AG09319 (cell line): ENCODE data around the gene MAML3.

Experiments
- DNase-seq: peaks from one replicate; pipeline ENCODE4 v3.0.0-alpha.2; 2010; ENCODE audit warnings: low read depth; ENCODE audit errors: extremely low read depth
- CTCF ChIP-seq: IDR thresholded peaks from 2 replicates; pipeline ENCODE4 v1.5.1; 2011; ENCODE audit warnings: low read depth, mild to moderate bottlenecking, inconsistent platforms, low read length, moderate library complexity

Gene MAML3

GRCh38 chr4:140109737-140110136, 44.2 kb downstream of the MAML3 start:
- no peak for DNase-seq
- no peak for TF ChIP-seq CTCF

DNA sequence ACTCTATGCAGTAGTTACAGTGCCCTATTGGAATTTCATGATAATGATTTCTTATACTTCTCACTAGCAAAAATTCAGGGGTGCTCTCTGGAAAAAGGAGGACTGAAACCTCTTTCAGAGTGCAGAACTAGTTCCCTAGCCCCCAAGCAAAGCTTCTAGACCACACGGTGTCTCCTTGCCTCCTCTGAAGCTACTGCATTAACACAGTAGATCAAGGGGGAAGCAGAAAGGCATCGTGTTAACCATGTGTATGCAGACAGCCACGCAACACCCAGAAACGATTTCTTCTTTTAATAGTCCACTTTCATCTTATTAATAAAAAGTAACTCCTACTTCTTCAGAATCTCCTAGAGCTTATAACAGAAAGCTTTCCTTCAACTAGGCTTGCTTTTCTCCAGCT, 44.7 kb downstream of the MAML3 start:
- TF ChIP-seq CTCF, result no peak
- no peak for DNase-seq

GRCh38 chr4:140108713-140109230, 45.2 kb downstream of the MAML3 start:
- TF ChIP-seq CTCF, result no peak
- no peak for DNase-seq

DNA sequence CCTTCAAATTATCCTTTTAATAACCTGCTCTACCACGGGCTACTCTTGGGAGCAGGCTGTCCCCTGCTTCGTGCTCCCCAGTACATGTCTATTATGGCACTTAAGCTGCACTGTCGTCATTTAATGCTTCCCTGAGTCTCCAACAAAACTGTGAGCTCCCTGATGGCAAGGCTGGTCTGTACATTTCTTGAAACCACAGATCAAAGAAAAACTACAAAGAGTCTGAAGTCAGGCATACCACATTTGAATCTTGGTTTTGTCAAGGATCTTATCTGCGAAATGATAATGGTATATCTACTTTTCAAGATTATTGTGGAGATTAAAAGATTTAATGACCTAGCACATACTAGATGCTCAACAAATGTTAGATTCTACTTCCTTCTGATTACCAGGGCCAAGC, 45.7 kb downstream of the MAML3 start:
- TF ChIP-seq CTCF, result no peak
- DNase-seq, result no peak

DNA sequence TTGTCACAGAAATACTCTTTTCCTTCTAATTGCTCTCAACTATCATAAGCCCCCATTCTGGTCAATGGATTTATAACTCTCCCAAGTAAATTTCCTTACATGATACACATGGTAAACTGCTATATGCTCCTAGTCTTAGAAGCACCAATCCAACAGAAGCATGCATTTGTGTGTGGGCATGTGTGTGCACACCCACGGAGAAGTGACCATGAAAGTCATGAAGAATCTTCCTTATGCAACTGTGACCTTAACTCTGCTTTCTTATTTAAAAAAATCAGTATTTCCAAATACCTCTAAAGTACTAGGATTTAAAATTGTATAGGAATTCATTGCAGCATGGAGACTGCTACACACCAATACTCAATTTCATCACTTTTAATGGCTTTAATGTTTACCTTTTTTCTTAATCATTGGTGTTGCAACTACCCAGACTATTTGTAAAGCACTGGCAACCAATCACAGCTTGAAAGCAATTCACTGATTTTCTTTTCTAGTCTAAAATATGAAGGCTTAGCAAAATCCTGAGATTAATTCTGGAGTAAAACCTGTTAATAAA, 47.6 kb downstream of the MAML3 start:
- DNase-seq, result no peak
- TF ChIP-seq CTCF, result no peak

GRCh38 chr4:140105436-140105835, 48.5 kb downstream of the MAML3 start:
- no peak for DNase-seq
- TF ChIP-seq CTCF, result no peak

GRCh38 chr4:140103676-140104075, 50.3 kb downstream of the MAML3 start:
- DNase-seq, result no peak
- TF ChIP-seq CTCF, result no peak
